Measurements from ENCODE around the gene HASPIN. TPM values are rescaled to one million over a fixed set of nuclear protein-coding genes. Genes with fewer than 3 reads are reported as not detected.

HASPIN gene
- total and polyA plus RNA-seq, 2 of the 13 experiments (the other 11 are each of a cell fraction or from before 2014, with no cell fraction given), result 2.7 to 8.1 TPM

- TF ChIP-seq PRDM15 (CRISPR knock-in tag; IDR thresholded peaks at IDR 0.05), result no peak
- TF ChIP-seq, protein P1, sequence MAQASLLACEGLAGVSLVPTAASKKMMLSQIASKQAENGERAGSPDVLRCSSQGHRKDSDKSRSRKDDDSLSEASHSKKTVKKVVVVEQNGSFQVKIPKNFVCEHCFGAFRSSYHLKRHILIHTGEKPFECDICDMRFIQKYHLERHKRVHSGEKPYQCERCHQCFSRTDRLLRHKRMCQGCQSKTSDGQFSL (CRISPR knock-in tag; IDR thresholded peaks at IDR 0.05), result no peak
Observed at GRCh38 chr17:3697103-3697476, 26.6 kb upstream of the HASPIN start (continued).

GRCh38 chr17:3698139-3698538, 25.6 kb upstream of the HASPIN start:
- H3K4me3 ChIP-seq (replicated peaks in 1 of 3; ENCODE audit: insufficient read depth in 1 of 3, low read depth in 2 of 3, low read length in 3 of 3), result no peak overlapping the region
- ChIA-PET CTCF (ENCODE audit: low intra/inter-chr PET ratio, low total read pairs) (no interaction called here), POLR2A (no interaction called here)
- no peak overlapping the region for H3K9ac ChIP-seq (ENCODE audit: insufficient read depth, low read depth, low read length)
- no peaks in the 10 kb centered on the region for H3K36me3 ChIP-seq (replicated peaks in 1 of 2; ENCODE audit: control insufficient read depth in 1 of 2, insufficient read depth in 2 of 2, low read length in 2 of 2)
- DNase-seq (ENCODE audit: low spot score) (no peak), ATAC-seq (no peak), FAIRE-seq (no peak)
- no TSS peak for BruUV-seq (replicated peaks)
- peaks cover 17% of the 10 kb centered on the region for H3K4me1 ChIP-seq (ENCODE audit: insufficient read depth, low read length)
- WGBS (ENCODE audit: low lambda C conversion rate), result 41% methylated on average over 4 of the region's 4 CpGs
- peaks cover 12% of the 10 kb centered on the region for H3K9me3 ChIP-seq (ENCODE audit: low read length)
- H2AFZ ChIP-seq (ENCODE audit: low read length), result no peak overlapping the region
- intact Hi-C loops (cut with micrococcal nuclease; ENCODE audit: unreplicated experiment) (no loop called here), in situ Hi-C loops (cut with HindIII; ENCODE audit: extremely low pct_ligation_motif_present, low pct_unique_long_range_greater_than_20kb) (no loop called here)
- TF ChIP-seq CREB1 (IDR thresholded peaks at IDR 0.05) (0 out of 2 replicates have a peak, but pooled peaks have one; percentile 4), CREB1 (CRISPR knock-in tag; IDR thresholded peaks at IDR 0.05) (no peak), ZNF343 (CRISPR knock-in tag; IDR thresholded peaks at IDR 0.05) (peak; percentile 100), SIN3B (IDR thresholded peaks at IDR 0.05; ENCODE audit: low read length) (no peak)
- no peak overlapping the region for H3K27ac ChIP-seq (ENCODE audit: extremely low read length, insufficient read depth, low read length)
- no peak overlapping the region for H3K4me2 ChIP-seq (ENCODE audit: low read depth, low read length)
- H3K27me3 ChIP-seq (ENCODE audit: control insufficient read depth in 1 of 2, insufficient read depth in 2 of 2, low read length in 2 of 2), result peaks cover 0 to 35% of the 10 kb centered on the region in 2 experiments; a peak in 2 of 5 replicates
- no peaks in the 10 kb centered on the region for H3K79me2 ChIP-seq (ENCODE audit: insufficient read depth, low read length)
- H4K20me1 ChIP-seq (ENCODE audit: insufficient read depth, low read length), result no peaks in the 10 kb centered on the region

Measured in HepG2 (cell line).